ENCODE measurements around the gene DCTN2.

DCTN2 gene

GRCh38 chr12:57522887-57523705 is 23.9 kb downstream of the DCTN2 start:
- H3K4me3 ChIP-seq (ENCODE audit: control insufficient read depth, low read depth, low read length) = peak overlapping the region; percentile 87
- TF ChIP-seq CTCF (conservative IDR thresholded peaks at IDR 0.05; ENCODE audit: control insufficient read depth, insufficient read depth, low read depth, low read length) = no peak
- no peak for DNase-seq (ENCODE audit: low read depth)

- no peak for TF ChIP-seq CTCF (conservative IDR thresholded peaks at IDR 0.05; ENCODE audit: control insufficient read depth, insufficient read depth, low read depth, low read length)
- DNase-seq (ENCODE audit: low read depth) = peak; percentile 90
- H3K4me3 ChIP-seq (ENCODE audit: control insufficient read depth, low read depth, low read length) = peak within 1 kb of the TSS; percentile 87
Observed at GRCh38 chr12:57522011-57522886, 24.7 kb downstream of the DCTN2 start, which contains the start of gene MBD6. MBD6 (plus strand) TSS chr12:57522824; CDS start chr12:57524304, 1,480 bp downstream.

- no peak for DNase-seq (ENCODE audit: low read depth)
- no peak for TF ChIP-seq CTCF (conservative IDR thresholded peaks at IDR 0.05; ENCODE audit: control insufficient read depth, insufficient read depth, low read depth, low read length)
- H3K4me3 ChIP-seq (ENCODE audit: control insufficient read depth, low read depth, low read length) = no peak overlapping the region
Observed at GRCh38 chr12:57521525-57522010, 25.4 kb downstream of the DCTN2 start.

GRCh38 chr12:57520053-57520818 is 26.8 kb downstream of the DCTN2 start, which contains the start of gene DDIT3:
DDIT3 (minus strand) TSS chr12:57520514; CDS start chr12:57517406, 3,108 bp downstream.
- peak within 1 kb of the TSS; percentile 99 for H3K4me3 ChIP-seq (ENCODE audit: control insufficient read depth, low read depth, low read length)
- peak; percentile 97 for DNase-seq (ENCODE audit: low read depth)
- no peak for TF ChIP-seq CTCF (conservative IDR thresholded peaks at IDR 0.05; ENCODE audit: control insufficient read depth, insufficient read depth, low read depth, low read length)

- peak overlapping the region; percentile 99 for H3K4me3 ChIP-seq (ENCODE audit: control insufficient read depth, low read depth, low read length)
- TF ChIP-seq CTCF (conservative IDR thresholded peaks at IDR 0.05; ENCODE audit: control insufficient read depth, insufficient read depth, low read depth, low read length) = no peak
- no peak for DNase-seq (ENCODE audit: low read depth)
Observed at GRCh38 chr12:57519796-57520052, 27.3 kb downstream of the DCTN2 start.
